ENCODE data around the gene DNAJC7.

The DNAJC7 gene

GRCh38 chr17:41982026-41982760 lies 35.0 kb downstream of the DNAJC7 start:
- H3F3A ChIP-seq (ENCODE audit: control insufficient read depth, insufficient read depth), result 0 out of 2 replicates have a peak, but pooled peaks cover 3% of the 10 kb centered on the region
- no peak overlapping the region for H3K27ac ChIP-seq (ENCODE audit: low read depth, low read length)
- peaks cover 25% of the 10 kb centered on the region for H3K4me1 ChIP-seq (ENCODE audit: control insufficient read depth, low read length)
- peaks cover 71% of the 10 kb centered on the region for H3K36me3 ChIP-seq (ENCODE audit: control insufficient read depth, low read length)
- no peaks in the 10 kb centered on the region for H3K9me2 ChIP-seq (replicated peaks; ENCODE audit: control insufficient read depth, low read length)
- no peaks in the 10 kb centered on the region for H3K27me3 ChIP-seq (ENCODE audit: control insufficient read depth, low read length)
- H3K79me2 ChIP-seq (ENCODE audit: control insufficient read depth, low read length), result no peaks in the 10 kb centered on the region; the same call in 1 of the 2 replicates
- no peak for TF ChIP-seq CTCF (IDR thresholded peaks at IDR 0.05; ENCODE audit: low read depth, low read length, poor library complexity, severe bottlenecking)
- TF ChIP-seq EZH2phosphoT487 (IDR thresholded peaks at IDR 0.05; ENCODE audit: borderline replicate concordance, low read length), result no peak
- H4K20me1 ChIP-seq (ENCODE audit: control insufficient read depth, insufficient read depth, low read depth, low read length), result no peaks in the 10 kb centered on the region
- no peak overlapping the region for H3K4me3 ChIP-seq (ENCODE audit: low read length)
- H3K4me2 ChIP-seq (ENCODE audit: low read length), result no peak overlapping the region
- no peaks in the 10 kb centered on the region for H3K9me3 ChIP-seq (ENCODE audit: control insufficient read depth, insufficient read depth, low read length)

DNA sequence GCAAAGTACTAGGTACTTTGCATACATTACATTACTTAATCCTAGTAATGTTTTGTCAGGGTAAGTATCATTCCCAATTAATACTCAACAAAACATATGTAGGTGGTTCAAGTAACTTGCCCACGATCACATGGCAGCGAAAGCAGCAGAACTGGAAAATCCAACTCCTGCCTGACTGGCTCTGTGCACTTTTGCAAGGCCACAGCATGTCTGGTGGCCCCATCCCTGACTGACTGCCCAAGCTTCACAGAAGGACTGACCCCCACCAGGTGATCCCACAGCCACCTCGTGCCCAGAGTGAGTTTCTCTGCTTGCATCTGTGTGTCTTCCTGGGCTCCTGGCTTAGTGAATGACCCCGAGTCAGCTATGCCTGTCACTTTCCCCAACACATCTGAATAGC lies 39.2 kb downstream of the DNAJC7 start:
- Histone ChIP-seq H3K4me3 (ENCODE audit: low read length) (no peak overlapping the region), H3K9me2 (replicated peaks; ENCODE audit: control insufficient read depth, low read length) (no peaks in the 10 kb centered on the region), H3K27me3 (ENCODE audit: control insufficient read depth, low read length) (no peaks in the 10 kb centered on the region), H4K20me1 (ENCODE audit: control insufficient read depth, insufficient read depth, low read depth, low read length) (no peaks in the 10 kb centered on the region), H3F3A (ENCODE audit: control insufficient read depth, insufficient read depth) (peaks cover 9% of the 10 kb centered on the region; the same call in 1 of the 2 replicates), H3K79me2 (ENCODE audit: control insufficient read depth, low read length) (no peaks in the 10 kb centered on the region), H3K9me3 (ENCODE audit: control insufficient read depth, insufficient read depth, low read length) (no peaks in the 10 kb centered on the region), H3K27ac (ENCODE audit: low read depth, low read length) (no peak overlapping the region), H3K4me1 (ENCODE audit: control insufficient read depth, low read length) (peaks cover 4% of the 10 kb centered on the region; the same call in 1 of the 2 replicates), H3K4me2 (ENCODE audit: low read length) (no peak overlapping the region), H3K36me3 (ENCODE audit: control insufficient read depth, low read length) (peaks cover 75% of the 10 kb centered on the region)
- no peak for TF ChIP-seq CTCF (IDR thresholded peaks at IDR 0.05; ENCODE audit: low read depth, low read length, poor library complexity, severe bottlenecking)
- no peak for TF ChIP-seq EZH2phosphoT487 (IDR thresholded peaks at IDR 0.05; ENCODE audit: borderline replicate concordance, low read length)

GRCh38 chr17:41976142-41976768 lies 41.0 kb downstream of the DNAJC7 start:
- H4K20me1 ChIP-seq (ENCODE audit: control insufficient read depth, insufficient read depth, low read depth, low read length), result no peaks in the 10 kb centered on the region
- H3K36me3 ChIP-seq (ENCODE audit: control insufficient read depth, low read length), result peaks cover 74% of the 10 kb centered on the region
- H3K4me2 ChIP-seq (ENCODE audit: low read length), result no peak overlapping the region
- H3K9me3 ChIP-seq (ENCODE audit: control insufficient read depth, insufficient read depth, low read length), result no peaks in the 10 kb centered on the region
- H3K27ac ChIP-seq (ENCODE audit: low read depth, low read length), result peak overlapping the region; percentile 15; the same call in 1 of the 2 replicates
- TF ChIP-seq EZH2phosphoT487 (IDR thresholded peaks at IDR 0.05; ENCODE audit: borderline replicate concordance, low read length), result no peak
- TF ChIP-seq CTCF (IDR thresholded peaks at IDR 0.05; ENCODE audit: low read depth, low read length, poor library complexity, severe bottlenecking), result no peak
- H3K79me2 ChIP-seq (ENCODE audit: control insufficient read depth, low read length), result peaks cover 15% of the 10 kb centered on the region
- no peaks in the 10 kb centered on the region for H3K9me2 ChIP-seq (replicated peaks; ENCODE audit: control insufficient read depth, low read length)
- peaks cover 8% of the 10 kb centered on the region; the same call in 1 of the 2 replicates for H3K4me1 ChIP-seq (ENCODE audit: control insufficient read depth, low read length)
- no peaks in the 10 kb centered on the region for H3K27me3 ChIP-seq (ENCODE audit: control insufficient read depth, low read length)
- peaks cover 9% of the 10 kb centered on the region; the same call in 1 of the 2 replicates for H3F3A ChIP-seq (ENCODE audit: control insufficient read depth, insufficient read depth)
- no peak overlapping the region for H3K4me3 ChIP-seq (ENCODE audit: low read length)
